SK-N-SH treated with all-trans-retinoic acid at 6 μM for 48 hours (cell line): ENCODE data around the gene C1QL3.

Experiments used
- ATAC-seq: fragments of 200-7000 bp; cut with Tn5 transposase; 3 replicates; pipeline ENCODE4 v1.9.1; 2020; ENCODE audit warnings: mild to moderate bottlenecking, moderate library complexity
- ARNTL ChIP-seq: fragments of 450-650 bp; formaldehyde crosslinking; IDR thresholded peaks from 2 replicates; pipeline ENCODE4 v1.5.0; 2020; ENCODE audit warnings: low read depth, mild to moderate bottlenecking, moderate library complexity, borderline replicate concordance
- CSDC2 ChIP-seq: fragments of 250-450 bp; sonication (Bioruptor Pico); IDR thresholded peaks from 2 replicates; pipeline ENCODE4 v1.5.0; 2020; ENCODE audit warnings: mild to moderate bottlenecking, moderate library complexity
- ESRRG ChIP-seq: fragments of 250-450 bp; sonication (Bioruptor Pico); IDR thresholded peaks from 2 replicates; pipeline ENCODE4 v1.6.1; 2021; ENCODE audit warnings: mild to moderate bottlenecking
- ISL1 ChIP-seq: fragments of 250-450 bp; sonication (Bioruptor Pico); IDR thresholded peaks from 2 replicates; pipeline ENCODE4 v2.1.2; 2022; ENCODE audit warnings: mild to moderate bottlenecking, moderate library complexity
- PPARA ChIP-seq: fragments of 250-450 bp; sonication (Bioruptor Pico); IDR thresholded peaks from 2 replicates; pipeline ENCODE4 v1.5.0; 2020; ENCODE audit warnings: mild to moderate bottlenecking, borderline replicate concordance
- RARB ChIP-seq: fragments of 250-450 bp; sonication (Bioruptor Pico); IDR thresholded peaks from 2 replicates; pipeline ENCODE4 v1.8.0; 2021; ENCODE audit warnings: mild to moderate bottlenecking, moderate library complexity
- SNAI2 ChIP-seq: fragments of 250-450 bp; sonication (Bioruptor Pico); IDR thresholded peaks from 2 replicates; pipeline ENCODE4 v1.5.0; 2020; ENCODE audit warnings: mild to moderate bottlenecking, moderate library complexity
- TCF4 ChIP-seq: fragments of 250-450 bp; sonication (Bioruptor Pico); IDR thresholded peaks from 2 replicates; pipeline ENCODE4 v1.8.0; 2021; ENCODE audit warnings: mild to moderate bottlenecking, moderate library complexity, borderline replicate concordance
- TOX ChIP-seq: fragments of 250-450 bp; sonication (Bioruptor Pico); IDR thresholded peaks from 2 replicates; pipeline ENCODE4 v1.8.0; 2021; ENCODE audit warnings: mild to moderate bottlenecking, moderate library complexity, borderline replicate concordance
- ZC3H10 ChIP-seq: fragments of 250-450 bp; sonication (Bioruptor Pico); IDR thresholded peaks from 2 replicates; pipeline ENCODE4 v1.5.1; 2021; ENCODE audit warnings: mild to moderate bottlenecking, moderate library complexity
- ZFP3 ChIP-seq: fragments of 250-450 bp; sonication (Bioruptor Pico); IDR thresholded peaks from 2 replicates; pipeline ENCODE4 v1.5.0; 2020; ENCODE audit warnings: mild to moderate bottlenecking, moderate library complexity
- ZFP30 ChIP-seq: fragments of 450-650 bp; formaldehyde crosslinking; IDR thresholded peaks from 2 replicates; pipeline ENCODE4 v1.5.0; 2022; ENCODE audit warnings: mild to moderate bottlenecking, moderate library complexity
- ZNF565 ChIP-seq: fragments of 450-650 bp; formaldehyde crosslinking; conservative IDR thresholded peaks from 2 replicates; pipeline ENCODE4 v1.5.0; 2020; ENCODE audit warnings: low read depth, mild to moderate bottlenecking, moderate library complexity
- ZNF70 ChIP-seq: fragments of 450-650 bp; formaldehyde crosslinking; IDR thresholded peaks from 2 replicates; pipeline ENCODE4 v1.5.0; 2020; ENCODE audit warnings: mild to moderate bottlenecking, moderate library complexity
- ZNF8 ChIP-seq: fragments of 450-650 bp; formaldehyde crosslinking; IDR thresholded peaks from 2 replicates; pipeline ENCODE4 v1.5.0; 2020; ENCODE audit warnings: mild to moderate bottlenecking, moderate library complexity
- TF ChIP-seq, protein P1 (sequence below): fragments of 250-450 bp; sonication (Bioruptor Pico); IDR thresholded peaks from 2 replicates; pipeline ENCODE4 v1.5.1; 2020; ENCODE audit warnings: low read depth, mild to moderate bottlenecking, moderate library complexity
- TF ChIP-seq, protein P2 (sequence below): fragments of 250-450 bp; sonication (Bioruptor Pico); IDR thresholded peaks from 2 replicates; pipeline ENCODE4 v1.8.0; 2021; ENCODE audit warnings: low read depth, mild to moderate bottlenecking, moderate library complexity, borderline replicate concordance
- TF ChIP-seq, protein P3 (sequence below): fragments of 250-450 bp; sonication (Bioruptor Pico); IDR thresholded peaks from 2 replicates; pipeline ENCODE4 v1.8.0; 2020; ENCODE audit warnings: mild to moderate bottlenecking, moderate library complexity, borderline replicate concordance
- TF ChIP-seq, protein P4 (sequence below): fragments of 250-450 bp; sonication (Bioruptor Pico); IDR thresholded peaks from 2 replicates; pipeline ENCODE4 v1.5.0; 2020; ENCODE audit warnings: mild to moderate bottlenecking, moderate library complexity
- TF ChIP-seq, protein P5 (sequence below): fragments of 250-450 bp; sonication (Bioruptor Pico); IDR thresholded peaks from 2 replicates; pipeline ENCODE4 v1.5.1; 2021; ENCODE audit warnings: mild to moderate bottlenecking, moderate library complexity

C1QL3 gene

DNA sequence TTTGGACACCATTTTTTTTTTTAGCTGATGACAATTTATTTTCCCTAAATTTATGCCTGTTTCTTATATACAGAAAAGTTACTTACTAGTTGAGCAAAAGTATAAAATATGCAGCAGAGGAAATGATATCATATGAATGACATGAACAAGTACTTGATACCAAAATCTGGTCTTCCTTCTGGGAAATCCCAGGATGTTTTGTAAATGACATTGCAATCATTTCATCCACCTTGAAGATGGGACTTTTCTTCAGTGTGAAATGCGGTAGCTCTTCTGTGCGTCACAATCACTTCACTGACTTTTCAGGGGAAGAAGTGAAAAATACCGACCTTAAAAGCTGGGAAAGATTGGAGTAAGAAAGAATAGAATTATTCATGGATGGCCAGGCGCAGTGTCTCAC, 23.8 kb downstream of the C1QL3 start (continued):
- TF ChIP-seq, protein P1, sequence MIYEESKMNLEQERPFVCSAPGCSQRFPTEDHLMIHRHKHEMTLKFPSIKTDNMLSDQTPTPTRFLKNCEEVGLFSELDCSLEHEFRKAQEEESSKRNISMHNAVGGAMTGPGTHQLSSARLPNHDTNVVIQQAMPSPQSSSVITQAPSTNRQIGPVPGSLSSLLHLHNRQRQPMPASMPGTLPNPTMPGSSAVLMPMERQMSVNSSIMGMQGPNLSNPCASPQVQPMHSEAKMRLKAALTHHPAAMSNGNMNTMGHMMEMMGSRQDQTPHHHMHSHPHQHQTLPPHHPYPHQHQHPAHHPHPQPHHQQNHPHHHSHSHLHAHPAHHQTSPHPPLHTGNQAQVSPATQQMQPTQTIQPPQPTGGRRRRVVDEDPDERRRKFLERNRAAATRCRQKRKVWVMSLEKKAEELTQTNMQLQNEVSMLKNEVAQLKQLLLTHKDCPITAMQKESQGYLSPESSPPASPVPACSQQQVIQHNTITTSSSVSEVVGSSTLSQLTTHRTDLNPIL (CRISPR knock-in tag), result no peak
- TF ChIP-seq TCF4 (CRISPR knock-in tag), result no peak

DNA sequence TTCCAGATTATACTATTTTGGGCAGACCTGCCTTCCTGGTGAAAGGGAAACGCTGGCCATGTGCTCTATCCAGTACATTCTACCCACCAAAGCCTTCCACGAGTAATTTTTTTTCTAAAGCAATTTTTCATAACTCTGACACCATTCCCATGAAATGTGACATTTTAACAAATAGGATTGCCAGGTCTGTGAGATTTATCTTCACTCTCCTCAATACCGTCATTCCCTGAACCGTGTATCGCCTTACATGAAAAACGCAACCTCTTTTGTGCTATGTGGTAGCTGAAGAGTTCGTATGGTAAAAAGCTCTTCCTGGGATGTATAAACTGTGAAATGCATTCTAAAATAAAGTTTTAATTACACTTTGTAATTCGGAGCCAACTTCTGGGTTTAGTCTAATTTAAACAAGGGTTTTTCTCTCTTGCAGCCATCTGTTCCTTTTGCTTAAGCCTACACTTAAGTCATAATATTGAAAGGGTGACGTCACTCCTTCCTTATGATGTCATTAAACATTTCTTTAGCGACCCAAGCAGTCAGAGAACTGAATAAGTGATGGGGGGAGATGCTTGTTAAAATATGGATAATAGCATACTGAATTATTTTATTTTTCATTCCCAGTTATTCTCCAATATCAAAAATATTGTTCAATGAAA, 27.7 kb downstream of the C1QL3 start:
- ATAC-seq, result no peak
- TF ChIP-seq TCF4 (CRISPR knock-in tag) (no peak), RARB (CRISPR knock-in tag) (no peak), ARNTL (CRISPR knock-in tag) (no peak), PPARA (no peak), ZC3H10 (CRISPR knock-in tag) (no peak), ZNF565 (CRISPR knock-in tag) (no peak), ZFP30 (no peak), ZFP3 (CRISPR knock-in tag) (no peak), TOX (no peak), ISL1 (CRISPR knock-in tag) (no peak), ESRRG (CRISPR knock-in tag) (no peak), ZNF8 (CRISPR knock-in tag) (no peak), CSDC2 (CRISPR knock-in tag) (no peak), SNAI2 (CRISPR knock-in tag) (no peak)
- TF ChIP-seq, protein P2, sequence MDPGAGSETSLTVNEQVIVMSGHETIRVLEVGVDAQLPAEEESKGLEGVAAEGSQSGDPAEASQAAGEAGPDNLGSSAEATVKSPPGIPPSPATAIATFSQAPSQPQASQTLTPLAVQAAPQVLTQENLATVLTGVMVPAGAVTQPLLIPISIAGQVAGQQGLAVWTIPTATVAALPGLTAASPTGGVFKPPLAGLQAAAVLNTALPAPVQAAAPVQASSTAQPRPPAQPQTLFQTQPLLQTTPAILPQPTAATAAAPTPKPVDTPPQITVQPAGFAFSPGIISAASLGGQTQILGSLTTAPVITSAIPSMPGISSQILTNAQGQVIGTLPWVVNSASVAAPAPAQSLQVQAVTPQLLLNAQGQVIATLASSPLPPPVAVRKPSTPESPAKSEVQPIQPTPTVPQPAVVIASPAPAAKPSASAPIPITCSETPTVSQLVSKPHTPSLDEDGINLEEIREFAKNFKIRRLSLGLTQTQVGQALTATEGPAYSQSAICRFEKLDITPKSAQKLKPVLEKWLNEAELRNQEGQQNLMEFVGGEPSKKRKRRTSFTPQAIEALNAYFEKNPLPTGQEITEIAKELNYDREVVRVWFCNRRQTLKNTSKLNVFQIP (CRISPR knock-in tag), result no peak
- TF ChIP-seq, protein P1 (CRISPR knock-in tag), result no peak
- TF ChIP-seq, protein P3, sequence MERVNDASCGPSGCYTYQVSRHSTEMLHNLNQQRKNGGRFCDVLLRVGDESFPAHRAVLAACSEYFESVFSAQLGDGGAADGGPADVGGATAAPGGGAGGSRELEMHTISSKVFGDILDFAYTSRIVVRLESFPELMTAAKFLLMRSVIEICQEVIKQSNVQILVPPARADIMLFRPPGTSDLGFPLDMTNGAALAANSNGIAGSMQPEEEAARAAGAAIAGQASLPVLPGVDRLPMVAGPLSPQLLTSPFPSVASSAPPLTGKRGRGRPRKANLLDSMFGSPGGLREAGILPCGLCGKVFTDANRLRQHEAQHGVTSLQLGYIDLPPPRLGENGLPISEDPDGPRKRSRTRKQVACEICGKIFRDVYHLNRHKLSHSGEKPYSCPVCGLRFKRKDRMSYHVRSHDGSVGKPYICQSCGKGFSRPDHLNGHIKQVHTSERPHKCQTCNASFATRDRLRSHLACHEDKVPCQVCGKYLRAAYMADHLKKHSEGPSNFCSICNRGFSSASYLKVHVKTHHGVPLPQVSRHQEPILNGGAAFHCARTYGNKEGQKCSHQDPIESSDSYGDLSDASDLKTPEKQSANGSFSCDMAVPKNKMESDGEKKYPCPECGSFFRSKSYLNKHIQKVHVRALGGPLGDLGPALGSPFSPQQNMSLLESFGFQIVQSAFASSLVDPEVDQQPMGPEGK, result no peak
- TF ChIP-seq, protein P4, sequence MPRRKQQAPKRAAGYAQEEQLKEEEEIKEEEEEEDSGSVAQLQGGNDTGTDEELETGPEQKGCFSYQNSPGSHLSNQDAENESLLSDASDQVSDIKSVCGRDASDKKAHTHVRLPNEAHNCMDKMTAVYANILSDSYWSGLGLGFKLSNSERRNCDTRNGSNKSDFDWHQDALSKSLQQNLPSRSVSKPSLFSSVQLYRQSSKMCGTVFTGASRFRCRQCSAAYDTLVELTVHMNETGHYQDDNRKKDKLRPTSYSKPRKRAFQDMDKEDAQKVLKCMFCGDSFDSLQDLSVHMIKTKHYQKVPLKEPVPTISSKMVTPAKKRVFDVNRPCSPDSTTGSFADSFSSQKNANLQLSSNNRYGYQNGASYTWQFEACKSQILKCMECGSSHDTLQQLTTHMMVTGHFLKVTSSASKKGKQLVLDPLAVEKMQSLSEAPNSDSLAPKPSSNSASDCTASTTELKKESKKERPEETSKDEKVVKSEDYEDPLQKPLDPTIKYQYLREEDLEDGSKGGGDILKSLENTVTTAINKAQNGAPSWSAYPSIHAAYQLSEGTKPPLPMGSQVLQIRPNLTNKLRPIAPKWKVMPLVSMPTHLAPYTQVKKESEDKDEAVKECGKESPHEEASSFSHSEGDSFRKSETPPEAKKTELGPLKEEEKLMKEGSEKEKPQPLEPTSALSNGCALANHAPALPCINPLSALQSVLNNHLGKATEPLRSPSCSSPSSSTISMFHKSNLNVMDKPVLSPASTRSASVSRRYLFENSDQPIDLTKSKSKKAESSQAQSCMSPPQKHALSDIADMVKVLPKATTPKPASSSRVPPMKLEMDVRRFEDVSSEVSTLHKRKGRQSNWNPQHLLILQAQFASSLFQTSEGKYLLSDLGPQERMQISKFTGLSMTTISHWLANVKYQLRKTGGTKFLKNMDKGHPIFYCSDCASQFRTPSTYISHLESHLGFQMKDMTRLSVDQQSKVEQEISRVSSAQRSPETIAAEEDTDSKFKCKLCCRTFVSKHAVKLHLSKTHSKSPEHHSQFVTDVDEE (CRISPR knock-in tag), result no peak
- TF ChIP-seq, protein P5, sequence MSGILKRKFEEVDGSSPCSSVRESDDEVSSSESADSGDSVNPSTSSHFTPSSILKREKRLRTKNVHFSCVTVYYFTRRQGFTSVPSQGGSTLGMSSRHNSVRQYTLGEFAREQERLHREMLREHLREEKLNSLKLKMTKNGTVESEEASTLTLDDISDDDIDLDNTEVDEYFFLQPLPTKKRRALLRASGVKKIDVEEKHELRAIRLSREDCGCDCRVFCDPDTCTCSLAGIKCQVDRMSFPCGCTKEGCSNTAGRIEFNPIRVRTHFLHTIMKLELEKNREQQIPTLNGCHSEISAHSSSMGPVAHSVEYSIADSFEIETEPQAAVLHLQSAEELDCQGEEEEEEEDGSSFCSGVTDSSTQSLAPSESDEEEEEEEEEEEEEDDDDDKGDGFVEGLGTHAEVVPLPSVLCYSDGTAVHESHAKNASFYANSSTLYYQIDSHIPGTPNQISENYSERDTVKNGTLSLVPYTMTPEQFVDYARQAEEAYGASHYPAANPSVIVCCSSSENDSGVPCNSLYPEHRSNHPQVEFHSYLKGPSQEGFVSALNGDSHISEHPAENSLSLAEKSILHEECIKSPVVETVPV (CRISPR knock-in tag), result no peak

DNA sequence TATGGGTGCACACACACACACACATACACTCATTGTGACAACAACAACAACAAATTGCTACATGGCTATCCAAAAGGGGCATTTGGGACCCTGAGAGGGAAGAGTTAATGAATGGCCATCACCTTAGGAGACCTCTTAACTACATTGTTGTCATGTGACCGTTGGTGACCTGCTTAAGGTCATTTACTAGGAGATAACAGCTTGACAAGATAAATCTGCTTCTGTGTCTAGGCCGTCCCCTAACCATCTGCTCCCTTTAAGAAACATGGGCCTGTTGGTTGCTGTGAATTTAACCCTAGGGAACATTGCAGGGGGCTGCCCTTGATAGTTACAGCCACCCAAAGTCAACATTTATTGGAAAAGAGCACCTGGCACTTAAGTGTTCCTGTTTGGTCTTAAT, 29.7 kb downstream of the C1QL3 start:
- no peak for ATAC-seq
- no peak for TF ChIP-seq TOX
- TF ChIP-seq ZNF70 (CRISPR knock-in tag), result no peak
- TF ChIP-seq, protein P3, result no peak
- TF ChIP-seq, protein P4 (CRISPR knock-in tag), result no peak
- TF ChIP-seq ZFP3 (CRISPR knock-in tag), result no peak
- TF ChIP-seq ZNF8 (CRISPR knock-in tag), result no peak
- no peak for TF ChIP-seq ARNTL (CRISPR knock-in tag)
- TF ChIP-seq, protein P5 (CRISPR knock-in tag), result no peak
